Mucosa of gallbladder (tissue), 1 donor: ENCODE measurements around the gene PIM1. TPM values are rescaled to one million over a fixed set of nuclear protein-coding genes. Genes with fewer than 3 reads are reported as not detected.
"Not testable (repeated sequence)": the region's sequence is repeated elsewhere in the genome, so short reads cannot be mapped to it uniquely, and the experiment has no call there.

Experiments used
- DNase-seq: peaks from one replicate; pipeline ENCODE4 v3.0.0-alpha.2; 2020; ENCODE audit warnings: low spot score
- total RNA-seq: library from RNA; stranded (reverse); gene quantifications from one replicate; pipeline ENCODE4 v1.2.1, GENCODE V29; 2021
- donor health status: DM: no; HTN: no; CAD: no.

Gene PIM1
- total RNA-seq, 1 donor from 2014 or later, result 21.8 TPM

DNA sequence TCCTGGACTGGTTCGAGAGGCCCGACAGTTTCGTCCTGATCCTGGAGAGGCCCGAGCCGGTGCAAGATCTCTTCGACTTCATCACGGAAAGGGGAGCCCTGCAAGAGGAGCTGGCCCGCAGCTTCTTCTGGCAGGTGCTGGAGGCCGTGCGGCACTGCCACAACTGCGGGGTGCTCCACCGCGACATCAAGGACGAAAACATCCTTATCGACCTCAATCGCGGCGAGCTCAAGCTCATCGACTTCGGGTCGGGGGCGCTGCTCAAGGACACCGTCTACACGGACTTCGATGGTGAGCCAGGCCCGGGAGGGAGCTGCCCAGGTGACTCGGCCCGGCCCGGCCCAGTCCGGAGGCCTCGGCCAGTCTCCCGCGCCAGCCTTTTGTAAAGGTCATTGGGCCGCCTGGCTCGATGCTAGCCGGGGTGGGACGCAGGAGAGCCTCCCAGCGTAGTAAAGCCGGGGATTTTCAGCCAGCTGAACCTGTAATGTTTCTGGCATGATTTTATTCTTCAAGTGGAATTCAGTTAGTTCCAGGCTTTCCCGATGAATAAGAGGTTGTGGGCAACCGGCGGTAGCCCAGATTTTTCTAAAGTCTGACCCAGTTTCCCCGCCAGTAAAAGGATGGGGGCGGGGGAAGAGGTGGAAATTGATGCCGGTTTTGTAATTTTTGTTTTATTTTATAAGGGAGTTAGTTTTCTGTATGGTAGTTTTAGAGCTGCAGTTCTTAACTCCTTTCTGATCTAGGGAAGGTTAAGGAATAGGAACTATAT is 1.4 kb downstream of the PIM1 start:
- DNase-seq, result peak; percentile 44

- DNase-seq, result peak; percentile 95
Observed at GRCh38 chr6:37171970-37172812, 2.2 kb downstream of the PIM1 start.

GRCh38 chr6:37172912-37173492 is 3.0 kb downstream of the PIM1 start:
- DNase-seq, result no peak

DNA sequence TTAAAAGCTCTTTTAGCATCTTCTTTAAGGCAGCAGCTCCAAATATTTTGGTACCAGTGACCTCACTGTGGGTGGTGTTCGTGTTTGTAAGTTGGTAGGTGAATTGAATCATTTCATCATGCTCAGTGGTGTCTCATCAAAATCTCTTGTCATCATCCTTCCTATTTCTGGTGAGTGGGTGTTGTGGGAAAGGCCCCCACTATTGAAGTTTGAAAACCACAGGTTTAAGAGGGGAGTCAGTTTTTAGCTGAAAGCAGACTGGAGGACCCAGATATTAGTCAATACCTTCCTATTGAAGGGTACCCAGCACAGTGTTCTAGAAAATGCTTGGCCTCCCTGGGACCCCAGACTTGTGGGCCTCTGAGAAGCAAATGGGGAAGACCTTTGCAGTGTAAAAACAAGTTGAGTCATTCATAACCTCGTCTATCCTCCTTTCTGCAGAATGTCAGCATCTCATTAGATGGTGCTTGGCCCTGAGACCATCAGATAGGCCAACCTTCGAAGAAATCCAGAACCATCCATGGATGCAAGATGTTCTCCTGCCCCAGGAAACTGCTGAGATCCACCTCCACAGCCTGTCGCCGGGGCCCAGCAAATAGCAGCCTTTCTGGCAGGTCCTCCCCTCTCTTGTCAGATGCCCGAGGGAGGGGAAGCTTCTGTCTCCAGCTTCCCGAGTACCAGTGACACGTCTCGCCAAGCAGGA is 3.7 kb downstream of the PIM1 start:
- DNase-seq, result no peak

DNA sequence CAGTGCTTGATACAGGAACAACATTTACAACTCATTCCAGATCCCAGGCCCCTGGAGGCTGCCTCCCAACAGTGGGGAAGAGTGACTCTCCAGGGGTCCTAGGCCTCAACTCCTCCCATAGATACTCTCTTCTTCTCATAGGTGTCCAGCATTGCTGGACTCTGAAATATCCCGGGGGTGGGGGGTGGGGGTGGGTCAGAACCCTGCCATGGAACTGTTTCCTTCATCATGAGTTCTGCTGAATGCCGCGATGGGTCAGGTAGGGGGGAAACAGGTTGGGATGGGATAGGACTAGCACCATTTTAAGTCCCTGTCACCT is 4.2 kb downstream of the PIM1 start:
- DNase-seq, result no peak

GRCh38 chr6:37174515-37175331 is 4.8 kb downstream of the PIM1 start:
- DNase-seq, result no peak

- no peak for DNase-seq
Observed at GRCh38 chr6:37175332-37176267, 5.6 kb downstream of the PIM1 start.

DNA sequence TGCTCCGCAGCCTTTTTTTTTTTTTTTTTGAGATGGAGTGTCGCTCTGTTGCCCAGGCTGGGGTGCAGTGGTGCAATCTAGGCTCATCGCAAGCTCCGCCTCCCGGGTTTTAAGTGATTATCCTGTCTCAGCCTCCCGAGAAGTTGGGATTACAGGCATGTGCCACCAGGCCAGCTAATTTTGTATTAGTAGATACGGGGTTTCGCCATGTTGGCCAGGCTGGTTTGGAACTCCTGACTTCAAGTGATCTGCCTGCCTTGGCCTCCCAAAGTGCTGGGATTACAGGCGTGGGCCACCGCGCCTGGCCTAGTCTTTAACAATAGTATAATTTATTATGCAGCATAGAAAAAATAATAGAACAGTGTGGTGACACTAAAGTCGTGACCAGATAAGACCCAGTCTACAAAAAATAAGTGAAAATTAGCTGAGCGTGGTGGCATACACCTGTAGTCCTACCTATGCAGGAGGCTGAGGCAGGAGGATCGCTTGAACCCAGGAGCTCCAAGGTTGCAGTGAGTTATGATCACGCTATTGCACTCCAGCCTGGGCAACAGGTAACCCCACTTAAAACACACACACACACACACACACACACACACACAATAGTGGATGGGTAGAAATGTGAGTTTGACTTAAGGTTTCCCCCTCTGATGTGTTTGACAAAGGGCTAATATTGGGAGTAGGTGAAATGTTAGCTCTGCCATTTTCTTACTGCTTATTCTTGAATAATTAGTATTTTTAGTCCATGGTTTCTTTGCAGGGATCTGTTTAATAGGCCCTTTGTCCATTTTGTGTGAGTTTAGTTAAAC is 6.5 kb downstream of the PIM1 start:
- no peak for DNase-seq

DNA sequence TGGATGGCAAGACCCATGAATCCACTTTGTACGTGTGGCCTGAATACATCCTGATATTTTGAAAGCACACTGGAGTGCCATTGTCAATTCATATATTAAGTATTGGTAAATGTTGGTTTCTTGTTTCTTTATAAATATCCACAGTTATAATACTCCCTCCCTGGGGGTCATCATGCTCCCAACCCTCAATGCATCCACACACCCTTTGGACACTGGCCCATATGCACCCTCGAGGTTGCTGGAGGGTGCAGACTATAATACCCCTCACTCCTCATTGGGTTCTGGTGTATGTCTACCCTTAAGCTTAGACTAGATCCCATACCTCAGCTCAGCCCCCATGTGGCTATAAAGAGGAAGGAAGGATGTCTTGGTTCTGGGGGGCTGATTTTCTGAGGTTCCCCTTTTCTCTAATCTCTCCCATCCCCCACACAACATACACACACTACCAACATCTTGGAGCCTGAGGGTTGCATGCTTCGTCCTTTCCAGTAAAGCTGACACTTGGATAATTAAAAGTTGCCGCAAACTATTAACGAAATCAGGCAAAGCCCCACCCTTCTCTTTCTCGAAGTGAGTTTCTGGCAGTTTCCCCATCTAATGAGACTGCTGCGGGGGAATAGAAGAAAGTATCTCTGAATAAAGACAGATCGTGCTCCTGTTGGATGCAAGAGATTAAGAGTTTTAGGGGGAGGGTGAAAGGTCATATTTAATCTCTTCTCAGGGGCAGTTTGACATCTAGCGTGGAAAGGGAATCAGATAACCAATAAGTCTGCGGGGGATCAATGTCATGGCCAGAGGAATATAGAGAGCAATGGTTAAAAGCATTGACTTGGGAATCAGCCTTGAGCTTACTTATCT is 7.4 kb downstream of the PIM1 start:
- no peak for DNase-seq

DNA sequence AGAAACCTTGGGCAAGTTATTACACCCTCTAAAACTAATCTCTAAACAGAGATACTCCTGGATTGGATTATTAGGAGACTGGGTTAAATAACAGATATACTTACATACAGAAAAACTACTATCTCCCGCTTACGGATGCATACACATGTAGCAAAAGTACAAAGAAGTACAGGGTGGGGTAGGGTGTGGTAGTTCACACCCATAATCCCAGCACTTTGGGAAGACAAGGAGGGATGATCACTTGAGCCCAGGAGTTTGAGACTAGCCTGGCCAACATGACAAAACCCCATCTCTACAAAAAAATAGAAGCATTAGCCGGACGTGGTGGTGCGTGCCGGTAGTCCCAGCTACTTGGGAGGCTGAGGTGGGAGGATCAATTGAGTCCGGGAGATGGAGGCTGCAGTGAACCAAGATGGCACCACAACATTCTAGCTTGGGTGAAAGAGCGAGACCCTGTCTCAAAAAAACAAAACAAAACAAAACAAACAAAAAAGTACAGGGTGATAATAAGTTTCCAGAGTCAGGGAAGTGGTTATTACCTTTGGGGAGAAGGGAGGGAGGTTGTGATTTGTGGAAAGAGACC is 8.1 kb downstream of the PIM1 start:
- no peak for DNase-seq

- DNase-seq, result no peak
Observed at GRCh38 chr6:37180075-37180474, 10.1 kb downstream of the PIM1 start.

DNA sequence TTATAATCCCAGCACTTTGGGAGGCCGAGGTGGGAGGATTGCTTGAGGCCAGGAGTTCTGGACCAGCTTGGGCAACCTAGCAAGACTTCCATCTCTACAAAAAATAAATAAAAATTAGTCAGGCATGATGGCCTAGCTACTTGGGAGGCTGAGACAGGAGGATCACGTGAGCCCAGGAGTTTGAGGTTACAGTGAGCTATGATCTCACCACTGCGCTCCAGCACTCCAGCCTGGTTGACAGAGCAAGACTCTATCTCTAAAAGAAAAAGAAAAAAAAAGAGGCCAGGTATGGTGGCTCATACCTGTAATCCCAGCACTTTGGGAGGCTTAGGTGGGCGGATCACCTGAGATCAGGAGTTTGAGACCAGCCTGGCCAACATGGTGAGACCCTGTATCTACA is 10.7 kb downstream of the PIM1 start:
- DNase-seq, result not testable (repeated sequence)

- DNase-seq, result no peak
Observed at GRCh38 chr6:37182736-37183590, 13.0 kb downstream of the PIM1 start.

DNA sequence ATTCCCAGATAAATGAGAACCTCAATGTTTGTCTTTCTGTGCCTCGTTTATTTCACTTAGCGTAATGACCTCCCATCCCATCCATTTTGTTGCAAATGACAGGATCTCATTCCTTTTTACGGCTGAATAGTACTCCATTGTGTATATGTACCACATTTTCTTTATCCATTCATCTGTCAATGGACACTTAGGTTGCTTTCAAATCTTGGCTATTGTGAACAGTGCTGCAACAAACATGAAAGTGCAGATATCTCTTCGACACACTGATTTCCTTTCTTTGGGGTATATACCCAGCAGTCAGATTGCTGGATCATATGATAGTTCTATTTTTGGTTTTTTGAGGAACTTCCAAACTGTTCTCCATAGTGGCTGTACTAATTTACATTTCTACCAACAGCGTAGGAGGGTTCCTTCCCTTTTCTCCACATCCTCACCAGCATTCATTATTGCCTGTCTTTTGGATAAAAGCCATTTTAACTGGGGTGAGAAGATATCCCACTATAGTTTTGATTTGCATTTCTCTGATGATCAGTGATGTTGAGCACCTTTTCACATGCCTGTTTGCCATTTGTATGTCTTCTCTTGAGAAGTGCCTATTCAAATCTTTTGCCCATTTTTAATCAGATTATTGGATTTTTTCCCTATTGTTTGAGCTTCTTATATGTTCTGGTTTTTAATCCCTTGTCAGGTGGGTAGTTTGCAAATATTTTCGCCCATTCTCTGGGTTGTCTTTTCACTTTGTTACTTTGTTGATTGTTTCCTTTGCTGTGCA is 16.2 kb downstream of the PIM1 start:
- not testable (repeated sequence) for DNase-seq

- DNase-seq, result no peak
Observed at GRCh38 chr6:37187321-37188022, 17.5 kb downstream of the PIM1 start.
